ENCODE data around the gene RAI1.

RAI1 gene

GRCh38 chr17:17819111-17819510 lies 137.9 kb downstream of the RAI1 start:
- DNase-seq, result no peak

GRCh38 chr17:17819561-17819995 lies 138.3 kb downstream of the RAI1 start:
- peak; percentile 75 for DNase-seq

GRCh38 chr17:17820046-17820445 lies 138.8 kb downstream of the RAI1 start:
- DNase-seq, result no peak

GRCh38 chr17:17820463-17821158 lies 139.4 kb downstream of the RAI1 start:
- DNase-seq, result no peak

GRCh38 chr17:17822189-17822588 lies 140.9 kb downstream of the RAI1 start:
- no peak for DNase-seq

GRCh38 chr17:17822616-17823015 lies 141.4 kb downstream of the RAI1 start:
- DNase-seq, result no peak

GRCh38 chr17:17823433-17824118 lies 142.3 kb downstream of the RAI1 start:
- peak; percentile 74 for DNase-seq

GRCh38 chr17:17824119-17824782 lies 143.0 kb downstream of the RAI1 start:
- DNase-seq, result no peak

GRCh38 chr17:17824783-17825614 lies 143.7 kb downstream of the RAI1 start:
- no peak for DNase-seq

- DNase-seq, result no peak
These were observed 145.1 kb downstream of the RAI1 start for GRCh38 chr17:17826342-17826713.

GRCh38 chr17:17826942-17827785 lies 145.9 kb downstream of the RAI1 start:
- no peak for DNase-seq

GRCh38 chr17:17827826-17828621 lies 146.8 kb downstream of the RAI1 start:
- no peak for DNase-seq

- DNase-seq, result no peak
These were observed 149.0 kb downstream of the RAI1 start for GRCh38 chr17:17830269-17830567.

- no peak for DNase-seq
These were observed 149.5 kb downstream of the RAI1 start for GRCh38 chr17:17830740-17831207.

- no peak for DNase-seq
These were observed 150.2 kb downstream of the RAI1 start for GRCh38 chr17:17831208-17832031.

GRCh38 chr17:17832032-17832363 lies 150.7 kb downstream of the RAI1 start:
- DNase-seq, result no peak

- DNase-seq, result no peak
These were observed 152.6 kb downstream of the RAI1 start for GRCh38 chr17:17833658-17834357.

- no peak for DNase-seq
These were observed 153.7 kb downstream of the RAI1 start for GRCh38 chr17:17834974-17835373.

- no peak for DNase-seq
These were observed 154.4 kb downstream of the RAI1 start for GRCh38 chr17:17835415-17836249.
